IPS DF 19.7 (cell line): Measurements from ENCODE around the gene TRNAU1AP.

Experiments used
- DNase-seq: peaks from one replicate; pipeline ENCODE4 v3.0.0-alpha.2; 2013; ENCODE audit warnings: low read depth, low spot score

The TRNAU1AP gene

DNA sequence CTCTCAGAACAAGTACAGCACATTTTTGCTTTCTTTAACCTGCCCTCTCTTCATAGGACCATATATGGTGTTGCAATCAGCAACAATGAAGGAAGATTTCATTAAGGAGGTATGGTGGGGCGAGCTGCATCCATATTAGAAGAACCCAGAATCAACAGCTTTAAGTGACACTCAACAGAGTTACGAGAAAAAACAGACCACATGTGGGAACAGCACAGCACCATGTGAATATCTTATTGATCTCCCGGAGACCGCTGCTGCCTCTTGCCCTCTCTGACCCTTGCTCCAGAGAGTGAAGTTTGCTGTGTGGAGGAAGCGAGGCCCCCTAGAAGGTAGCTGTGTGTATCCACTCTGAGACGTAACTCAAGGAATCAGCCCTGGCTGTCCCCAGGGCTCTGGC lies 52.1 kb downstream of the TRNAU1AP start:
- no peak for DNase-seq

DNA sequence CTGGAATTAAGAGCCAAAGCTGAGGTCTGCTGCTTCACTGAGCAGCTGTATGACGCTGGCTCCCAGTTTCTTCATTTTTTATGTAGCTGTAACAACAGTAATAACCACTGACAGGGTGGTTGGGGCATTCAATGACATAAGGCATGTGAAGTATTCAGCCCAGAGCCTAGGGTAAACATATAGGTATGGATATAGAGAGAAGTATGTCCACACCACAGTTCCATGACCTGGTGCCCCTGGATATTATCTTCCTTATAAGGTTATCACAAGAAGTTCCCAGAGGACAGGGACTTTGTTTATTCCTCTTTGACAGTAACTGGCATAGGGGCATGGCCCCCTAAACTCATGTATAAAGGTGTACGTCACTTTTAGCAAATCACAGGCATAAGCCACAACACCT lies 53.9 kb downstream of the TRNAU1AP start:
- no peak for DNase-seq

DNA sequence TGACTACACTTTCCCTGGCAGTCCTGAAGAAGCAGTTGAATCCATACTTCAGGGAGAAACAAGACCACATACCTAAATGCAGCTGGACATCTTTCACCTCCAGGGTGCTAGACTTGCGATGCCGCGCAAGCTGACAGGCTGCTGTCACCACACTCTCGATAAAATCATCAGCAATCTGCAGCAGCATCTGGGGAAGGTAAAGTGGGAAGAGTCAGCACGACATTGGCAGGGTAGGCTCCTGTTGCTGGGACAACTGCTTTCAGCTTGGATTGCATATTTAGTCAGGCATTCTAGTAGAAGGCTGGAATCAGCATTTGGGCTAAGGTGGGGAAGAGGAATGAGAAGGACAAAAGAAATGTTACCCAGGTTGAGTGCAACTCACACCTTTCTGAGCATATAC lies 60.3 kb downstream of the TRNAU1AP start:
- DNase-seq: no peak
